NCI-H446 (cell line): ENCODE data around the gene DGLUCY.
"Not testable (repeated sequence)": the region's sequence is repeated elsewhere in the genome, so short reads cannot be mapped to it uniquely, and the experiment has no call there.

Source experiments
- DNase-seq, 2 experiments: peaks; one replicate each; lab custom pipeline; 2025; lab: John Stamatoyannopoulos, UW

DGLUCY gene

DNA sequence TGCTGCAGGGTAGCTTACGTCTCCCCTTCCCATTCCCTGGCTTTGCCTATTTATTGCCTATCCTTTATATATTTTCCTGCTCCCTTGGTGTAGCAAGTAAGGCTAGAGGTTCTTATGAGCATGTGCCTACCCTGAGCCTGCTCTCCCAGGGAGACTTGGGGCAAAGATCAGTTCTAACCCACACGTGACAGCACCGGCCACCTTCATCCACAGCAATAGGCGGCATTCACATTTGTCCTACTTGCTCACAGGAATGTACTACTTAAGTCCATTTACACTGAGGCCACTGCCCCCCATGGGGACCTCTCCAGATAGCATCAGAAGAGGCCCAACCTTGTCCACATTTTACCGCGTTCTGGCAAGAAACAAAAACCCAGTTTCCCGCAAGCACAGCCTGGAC lies 122.0 kb downstream of the DGLUCY start:
- DNase-seq = no peak

DNA sequence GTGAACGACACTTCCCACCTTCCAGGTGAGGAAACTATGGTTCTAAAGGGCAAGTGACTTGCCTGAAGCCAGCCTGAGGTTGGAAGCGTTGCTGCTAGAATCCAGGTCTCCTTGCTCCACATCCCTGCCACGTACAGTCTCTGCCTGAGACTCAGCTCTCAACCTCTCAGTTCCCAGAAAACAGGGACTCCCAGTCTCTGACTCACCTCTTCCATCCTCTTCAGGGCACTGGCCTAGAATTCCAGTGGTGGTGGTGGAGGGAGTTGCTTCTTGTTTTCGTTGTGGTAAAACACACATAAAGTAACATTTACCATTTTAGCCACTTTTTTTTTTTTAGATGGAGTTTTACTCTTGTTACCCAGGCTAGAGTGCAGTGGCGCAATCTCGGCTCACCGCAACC lies 123.3 kb downstream of the DGLUCY start:
- DNase-seq = no peak

DNA sequence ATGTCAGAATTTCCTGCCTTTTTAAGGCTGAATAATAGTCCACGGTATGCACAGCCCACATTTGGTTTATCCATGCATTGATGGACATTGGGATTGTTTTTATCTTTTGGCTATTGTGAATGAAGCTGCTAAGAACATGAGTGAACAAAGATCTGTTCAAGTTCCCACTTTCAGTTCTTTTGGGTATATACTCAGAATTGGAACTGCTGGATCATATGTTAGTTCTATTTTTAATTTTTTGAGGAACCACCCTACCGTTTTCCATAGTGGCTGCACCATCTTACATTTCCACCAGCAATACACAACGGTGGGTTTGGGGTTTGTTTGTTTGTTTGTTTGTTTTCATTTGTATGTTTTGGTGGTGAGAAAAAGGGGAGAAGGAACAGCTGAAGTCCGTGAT lies 124.2 kb downstream of the DGLUCY start:
- no peak for DNase-seq

GRCh38 chr14:91238661-91239060 lies 124.8 kb downstream of the DGLUCY start:
- DNase-seq = no peak

- no peak for DNase-seq
Observed at GRCh38 chr14:91241863-91242262, 128.0 kb downstream of the DGLUCY start.

- DNase-seq = no peak
Observed at GRCh38 chr14:91242635-91243034, 128.8 kb downstream of the DGLUCY start.

- DNase-seq = no peak
Observed at GRCh38 chr14:91243074-91243471, 129.2 kb downstream of the DGLUCY start.

- DNase-seq = peak; percentile 22 to 78
Observed at GRCh38 chr14:91244501-91244901, 130.6 kb downstream of the DGLUCY start, which contains the start of gene GPR68. Gene GPR68 (minus strand): TSS chr14:91244704. CDS start chr14:91235050, 9,654 bp downstream.

DNA sequence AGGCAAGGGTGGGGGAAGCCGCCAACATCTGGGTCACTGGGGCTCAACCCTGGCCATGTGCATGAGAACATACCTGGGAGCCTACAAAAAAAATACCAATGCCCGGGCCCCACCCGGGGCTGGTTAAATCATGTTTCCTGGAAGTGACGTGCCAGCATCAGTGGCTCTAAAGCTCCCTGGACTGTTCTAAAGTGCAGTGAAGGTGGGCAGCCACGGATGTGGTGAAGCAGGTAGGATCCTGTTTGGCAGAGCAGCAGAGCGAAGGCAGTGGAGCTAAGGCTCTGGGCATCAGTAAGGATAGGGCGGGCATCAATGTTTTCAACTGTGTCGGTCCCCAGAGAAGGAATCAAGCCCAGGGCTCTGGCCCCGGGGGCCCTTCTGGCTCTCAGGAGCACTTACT lies 131.2 kb downstream of the DGLUCY start:
- no peak for DNase-seq

DNA sequence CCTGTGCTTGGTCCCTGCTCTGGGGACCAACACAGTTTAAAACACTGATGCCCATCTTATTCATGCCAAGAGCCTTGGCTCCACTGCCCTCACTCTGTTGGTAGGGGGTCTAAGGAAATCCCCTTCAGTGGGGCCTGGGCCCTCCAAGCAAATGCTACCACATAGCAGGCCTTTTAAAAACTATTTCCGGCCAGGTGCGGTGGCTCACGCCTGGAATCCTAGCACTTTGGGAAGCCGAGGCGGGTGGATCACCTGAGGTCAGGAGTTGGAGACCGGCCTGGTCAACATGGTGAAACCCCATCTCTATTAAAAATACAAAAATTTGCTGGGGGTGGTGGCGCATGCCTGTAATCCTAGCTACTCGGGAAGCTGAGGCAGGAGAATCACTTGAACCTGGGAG lies 131.7 kb downstream of the DGLUCY start:
- not testable (repeated sequence) for DNase-seq

DNA sequence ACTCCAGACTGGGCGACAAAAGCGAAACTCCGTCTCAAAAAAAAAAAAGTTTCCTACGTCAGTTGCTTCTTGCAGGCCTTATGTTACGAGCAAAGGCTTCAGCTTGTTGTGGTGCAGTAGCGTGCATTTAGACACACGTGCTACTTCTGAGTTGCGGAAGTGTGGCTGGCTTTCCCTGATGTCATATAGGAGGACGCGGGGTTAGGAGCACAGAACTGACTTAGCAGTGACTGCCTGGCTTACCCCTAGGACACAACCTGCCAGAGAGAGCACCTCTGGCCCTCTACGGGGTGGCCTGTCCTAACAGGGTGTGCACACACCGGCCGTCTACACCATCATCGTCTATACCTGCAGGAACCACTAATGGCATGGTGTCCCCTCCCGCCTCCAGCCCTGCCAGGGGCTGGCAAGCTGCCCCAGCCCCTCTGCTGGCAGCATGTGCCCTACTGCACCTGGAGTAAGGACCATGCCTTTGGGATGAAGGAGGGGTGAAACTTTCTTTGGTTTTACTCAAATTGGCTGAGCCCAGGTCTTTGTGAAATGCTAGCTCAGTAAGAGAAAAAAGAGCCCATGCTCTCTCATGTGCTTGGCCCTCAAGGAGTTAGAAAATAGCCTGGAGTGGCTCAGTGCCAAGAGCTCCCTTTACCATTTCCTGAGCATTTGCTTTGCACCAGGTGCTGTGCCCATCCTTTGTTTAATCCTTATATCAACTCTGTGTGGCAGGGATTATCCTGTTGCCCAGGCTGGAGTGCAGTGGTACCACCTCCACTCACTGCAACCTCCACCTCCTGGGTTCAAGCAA lies 132.4 kb downstream of the DGLUCY start:
- DNase-seq = peak in 1 of 2 experiments; percentile 44

DNA sequence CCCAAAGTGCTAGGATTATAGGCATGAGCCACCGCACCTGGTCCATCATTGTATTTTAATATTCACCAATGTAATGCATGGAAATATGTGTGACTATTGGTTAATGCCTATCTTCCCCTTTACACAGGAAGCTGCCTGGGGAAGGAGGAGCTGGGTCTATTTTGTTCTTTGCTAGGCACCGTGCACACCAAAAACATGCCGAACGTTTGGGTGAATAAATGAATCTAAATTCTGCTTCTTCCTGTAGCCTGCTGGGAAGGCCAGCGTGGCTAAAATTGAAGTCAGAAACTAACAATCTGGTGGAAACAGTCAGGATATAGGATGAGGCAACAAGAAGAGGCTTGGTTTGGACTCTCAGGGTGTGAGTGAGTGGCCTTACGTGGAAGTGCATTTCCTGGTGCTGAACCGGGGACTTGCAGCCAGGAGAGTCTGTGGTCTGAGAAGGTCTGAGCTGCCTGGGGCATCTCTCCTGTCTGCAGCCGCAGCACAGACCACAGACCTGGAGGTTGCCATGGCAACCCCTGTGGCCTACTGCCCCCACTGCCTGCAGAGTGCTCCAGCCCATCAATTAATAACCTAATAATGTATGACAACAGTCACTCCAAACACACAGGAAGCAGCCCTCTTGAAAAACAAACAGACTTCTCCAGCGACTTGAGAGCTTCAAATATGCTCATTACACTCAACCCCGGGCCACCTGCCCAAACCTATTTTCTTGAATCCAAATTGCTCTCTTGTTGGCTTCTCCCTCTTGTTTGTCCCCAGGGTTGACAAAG lies 136.2 kb downstream of the DGLUCY start:
- peak; percentile 78 to 86 for DNase-seq

- DNase-seq = peak; percentile 37 to 70
Observed at GRCh38 chr14:91250912-91251311, 137.0 kb downstream of the DGLUCY start.

DNA sequence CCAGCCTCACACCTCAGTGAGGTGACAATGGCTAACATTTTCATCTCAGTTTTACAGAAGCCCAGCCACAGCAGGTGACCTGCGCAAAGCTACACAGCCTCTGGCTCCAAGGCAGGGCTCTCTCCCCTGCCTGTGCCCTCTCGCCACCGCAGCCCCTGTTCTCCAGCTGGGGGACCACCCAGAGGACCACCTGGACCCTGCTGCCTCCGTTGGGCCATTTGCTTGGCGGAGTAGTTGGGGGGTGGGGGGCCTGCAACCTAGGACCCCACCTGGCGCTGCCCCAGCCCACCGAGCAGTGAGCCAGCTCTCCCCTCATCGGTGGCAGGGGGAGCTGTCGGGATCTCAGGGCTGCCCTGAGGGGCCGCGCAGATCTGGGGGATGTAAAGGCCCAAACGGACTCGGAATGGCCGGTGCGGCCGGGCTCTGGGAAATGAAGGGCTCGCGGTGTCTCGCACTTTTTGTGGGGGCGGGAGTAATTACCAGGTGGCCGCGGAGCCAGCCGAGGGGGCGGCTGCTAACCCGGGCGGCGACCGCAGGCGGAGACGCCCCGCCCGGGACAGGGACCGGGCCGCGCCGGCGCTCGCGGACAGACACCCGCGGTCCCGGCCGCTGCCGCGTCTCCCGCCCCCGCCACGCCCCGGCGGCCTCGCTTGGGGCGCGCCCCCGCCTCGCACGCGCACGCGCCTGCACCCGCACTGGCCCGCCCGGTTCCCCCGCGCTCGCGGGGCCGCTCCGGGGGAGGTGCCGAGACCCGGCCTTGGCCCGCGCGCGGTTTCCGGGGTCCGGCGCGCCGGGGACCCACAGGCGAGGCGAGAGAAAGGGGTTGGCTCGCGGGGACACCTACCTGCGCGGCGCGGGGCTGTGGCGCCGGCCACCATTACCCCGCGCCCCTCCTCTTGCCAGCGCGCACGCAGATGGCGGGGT lies 139.3 kb downstream of the DGLUCY start:
- no peak for DNase-seq

DNA sequence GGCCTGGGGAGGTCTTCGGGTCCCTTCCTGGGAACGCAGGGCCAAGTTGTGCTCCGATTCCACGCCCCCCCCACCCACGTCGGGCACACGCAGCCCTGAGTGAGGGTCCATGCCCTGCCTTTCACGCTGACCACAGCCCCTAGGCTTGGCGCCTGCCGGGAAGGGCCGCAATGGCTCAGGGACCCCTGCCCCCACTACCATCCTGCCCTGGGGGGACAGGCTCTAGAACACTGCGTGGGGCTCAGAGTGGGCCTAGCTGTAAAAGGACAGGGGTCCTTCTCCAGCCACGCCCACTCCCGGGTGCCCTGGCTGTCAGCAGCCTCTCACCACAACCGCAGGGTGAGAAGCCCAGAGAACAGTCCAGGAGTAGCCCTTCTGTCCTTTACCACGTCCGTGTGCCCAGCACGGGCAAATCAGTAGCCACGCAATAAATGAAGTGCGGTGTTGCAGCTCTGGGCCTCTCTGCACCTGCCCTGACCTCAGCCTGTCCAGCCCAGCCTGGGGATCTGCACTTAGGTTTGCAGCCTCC lies 140.0 kb downstream of the DGLUCY start:
- DNase-seq = no peak

DNA sequence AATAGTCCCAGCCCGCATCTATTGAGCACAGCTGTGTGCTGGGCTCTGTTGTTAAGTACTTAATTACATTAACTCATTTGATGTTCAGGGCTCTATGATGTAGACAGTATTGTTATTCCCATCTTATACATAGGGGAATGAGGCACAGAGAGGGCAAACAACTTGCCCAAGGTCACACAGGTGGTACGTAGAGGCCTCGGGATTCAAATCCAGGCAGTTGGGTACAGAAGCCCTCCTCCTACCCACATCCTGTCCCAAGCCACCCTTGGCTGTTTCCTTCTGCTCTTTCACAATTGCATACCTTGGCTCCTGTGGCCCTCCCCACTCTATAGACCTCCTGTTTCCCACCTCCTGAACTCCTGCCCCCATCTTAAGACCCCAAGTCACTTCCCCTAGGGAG lies 140.6 kb downstream of the DGLUCY start:
- DNase-seq = no peak

- peak in 1 of 2 experiments; percentile 33 for DNase-seq
Observed at GRCh38 chr14:91255026-91255695, 141.3 kb downstream of the DGLUCY start.

GRCh38 chr14:91256661-91257060 lies 142.8 kb downstream of the DGLUCY start:
- peak; percentile 22 to 57 for DNase-seq

DNA sequence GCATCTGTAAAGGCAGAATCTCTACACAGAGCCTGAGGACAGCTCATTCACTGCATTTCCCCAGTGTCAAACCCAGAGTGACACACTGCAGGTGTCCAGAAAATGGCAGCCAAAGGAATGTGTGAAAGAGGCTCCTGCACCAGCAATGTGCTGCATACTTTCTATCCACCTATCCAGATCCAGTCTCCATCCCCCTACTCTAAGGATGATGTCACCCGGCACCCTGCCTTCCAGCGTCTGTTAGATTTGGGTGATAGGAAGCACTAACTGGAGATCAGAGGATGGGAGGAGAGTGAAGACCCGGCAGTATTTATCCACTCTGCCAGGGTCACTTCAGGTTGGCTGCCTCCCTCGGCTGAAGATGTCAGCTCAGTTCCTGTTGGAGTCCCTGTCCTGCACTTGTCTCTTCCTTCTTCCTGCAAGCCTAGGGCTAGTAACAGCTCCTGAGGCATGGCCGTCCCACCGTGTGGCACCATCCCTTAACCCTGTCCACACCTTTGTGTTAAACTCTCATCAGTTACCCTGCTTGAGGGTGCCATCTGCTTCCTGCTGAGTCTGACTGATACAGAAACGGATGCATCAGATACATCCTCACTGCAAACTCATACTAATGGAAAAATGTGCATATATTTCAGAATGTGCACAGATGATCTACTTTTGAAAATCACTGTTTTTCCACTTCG lies 143.6 kb downstream of the DGLUCY start:
- DNase-seq = peak; percentile 27 to 55

GRCh38 chr14:91258011-91258618 lies 144.2 kb downstream of the DGLUCY start:
- DNase-seq = no peak
